Smooth muscle cell (in vitro differentiated cells): ENCODE results near the gene ZNF726. TPM values are rescaled to one million over a fixed set of nuclear protein-coding genes. Genes with fewer than 3 reads are reported as not detected.
"Not testable (repeated sequence)": the region's sequence is repeated elsewhere in the genome, so short reads cannot be mapped to it uniquely, and the experiment has no call there.

ENCODE experiments used
- DNase-seq: peaks from one replicate; lab custom pipeline; 2025; ENCODE audit not compliant: unreplicated experiment; lab: John Stamatoyannopoulos, UW
- H2AFZ ChIP-seq: fragments of 200-600 bp; sonication (generic); 2 replicates; pipeline ENCODE4 v1.6.0; 2016; ENCODE audit warnings: antibody characterized with exemption, low read depth, mild to moderate bottlenecking
- H3F3A ChIP-seq: fragments of 200-600 bp; sonication (generic); 2 replicates; pipeline ENCODE4 v1.6.0; 2017; ENCODE audit warnings: antibody characterized with exemption, low read depth
- H3K27ac ChIP-seq: fragments of 200-600 bp; sonication (generic); 2 replicates; pipeline ENCODE4 v1.5.1; 2016; ENCODE audit warnings: low read depth, mild to moderate bottlenecking
- H3K27me3 ChIP-seq: fragments of 200-600 bp; sonication (generic); 2 replicates; pipeline ENCODE4 v1.6.1; 2016; ENCODE audit warnings: low read depth, mild to moderate bottlenecking
- H3K36me3 ChIP-seq: fragments of 200-600 bp; sonication (generic); 2 replicates; pipeline ENCODE4 v1.5.1; 2016; ENCODE audit warnings: low read depth
- H3K4me1 ChIP-seq: fragments of 200-600 bp; sonication (generic); 2 replicates; pipeline ENCODE4 v1.5.1; 2016; ENCODE audit warnings: low read depth
- H3K4me2 ChIP-seq: fragments of 200-600 bp; sonication (generic); 2 replicates; pipeline ENCODE4 v1.6.0; 2016; ENCODE audit warnings: mild to moderate bottlenecking
- H3K4me3 ChIP-seq: fragments of 200-600 bp; sonication (generic); 2 replicates; pipeline ENCODE4 v1.5.1; 2016; ENCODE audit warnings: mild to moderate bottlenecking
- H3K79me2 ChIP-seq: fragments of 200-600 bp; sonication (generic); 2 replicates; pipeline ENCODE4 v1.6.0; 2016; ENCODE audit warnings: low read depth, mild to moderate bottlenecking
- H3K9ac ChIP-seq: fragments of 200-600 bp; sonication (generic); 2 replicates; pipeline ENCODE4 v1.6.0; 2016; ENCODE audit warnings: low read depth
- H3K9me3 ChIP-seq: fragments of 200-600 bp; sonication (generic); replicated peaks from 2 replicates; pipeline ENCODE4 v1.5.1; 2016; ENCODE audit warnings: low read depth
- H4K20me1 ChIP-seq: fragments of 200-600 bp; sonication (generic); 2 replicates; pipeline ENCODE4 v1.6.0; 2016; ENCODE audit warnings: low read depth
- CTCF ChIP-seq: fragments of 200-600 bp; sonication (generic); IDR thresholded peaks from 2 replicates; pipeline ENCODE4 v1.5.1; 2017; ENCODE audit warnings: borderline replicate concordance, mild to moderate bottlenecking, antibody characterized with exemption; ENCODE audit not compliant: insufficient read depth, poor library complexity, severe bottlenecking
- WGBS: methylation state at CpG from one replicate; pipeline ENCODE4 v1.1.7; 2016; ENCODE audit warnings: low lambda C conversion rate; 5-methylcytosine and 5-hydroxymethylcytosine counted together
- polyA plus RNA-seq: library from polyadenylated mRNA; unstranded; fragments of >200 nt; fragmentation: Nextera tagmentation; extraction: Ambion mirVana; gene quantifications from 2 replicates; pipeline ENCODE4 v1.2.1, GENCODE V29; 2016
- total RNA-seq: library from RNA; depleted of rRNA; stranded (reverse); fragments of >200 nt; gene quantifications from 2 replicates; pipeline ENCODE4 v1.2.3, GENCODE V29; 2014

The ZNF726 gene
- total and polyA plus RNA-seq, 2 experiments from 2014 or later = not detected

- no peaks in the 10 kb centered on the region for H4K20me1 ChIP-seq
- no peak for TF ChIP-seq CTCF
Observed at GRCh38 chr19:23872282-23872919, 42.3 kb upstream of the ZNF726 start.

GRCh38 chr19:23876261-23876660 lies 38.4 kb upstream of the ZNF726 start:
- H3K27ac ChIP-seq = no peak overlapping the region
- no peak for TF ChIP-seq CTCF
- H3K9ac ChIP-seq = no peak overlapping the region
- 72% methylated on average over 12 of the region's 12 CpGs for WGBS
- H3K36me3 ChIP-seq = no peaks in the 10 kb centered on the region
- no peak overlapping the region for H2AFZ ChIP-seq
- no peaks in the 10 kb centered on the region for H3K4me1 ChIP-seq
- H3K27me3 ChIP-seq = no peaks in the 10 kb centered on the region
- H3K4me2 ChIP-seq = no peak overlapping the region
- DNase-seq = no peak
- no peaks in the 10 kb centered on the region for H3F3A ChIP-seq
- H3K4me3 ChIP-seq = no peak overlapping the region
- no peaks in the 10 kb centered on the region for H3K79me2 ChIP-seq
- H3K9me3 ChIP-seq = no peaks in the 10 kb centered on the region
- no peaks in the 10 kb centered on the region for H4K20me1 ChIP-seq

More at GRCh38 chr19:23872282-23872919, 42.3 kb upstream of the ZNF726 start:
- Histone ChIP-seq H3K4me3 (no peak overlapping the region), H3F3A (no peaks in the 10 kb centered on the region), H3K9me3 (no peaks in the 10 kb centered on the region), H3K27ac (no peak overlapping the region), H3K36me3 (no peaks in the 10 kb centered on the region), H3K79me2 (no peaks in the 10 kb centered on the region), H3K4me1 (no peaks in the 10 kb centered on the region), H3K9ac (no peak overlapping the region), H3K27me3 (no peaks in the 10 kb centered on the region), H2AFZ (no peak overlapping the region), H3K4me2 (no peak overlapping the region)
- DNase-seq = no peak
- 71% methylated on average over 1 of the region's 1 CpG for WGBS

- H3K27ac ChIP-seq, H3K4me2 ChIP-seq, H3K79me2 ChIP-seq, DNase-seq, H3K9ac ChIP-seq, H3K4me3 ChIP-seq, H2AFZ ChIP-seq, H3K4me1 ChIP-seq, H3K36me3 ChIP-seq, H3F3A ChIP-seq, H3K9me3 ChIP-seq, H4K20me1 ChIP-seq, H3K27me3 ChIP-seq: not testable (repeated sequence)
- WGBS = 80% methylated on average over 3 of the region's 3 CpGs
Observed at GRCh38 chr19:23876756-23877155, 37.9 kb upstream of the ZNF726 start.

- Histone ChIP-seq H3K9me3 (peaks cover 6% of the 10 kb centered on the region), H3K36me3 (no peaks in the 10 kb centered on the region), H3K27ac (no peak overlapping the region), H3K4me3 (no peak overlapping the region), H3K4me1 (no peaks in the 10 kb centered on the region), H2AFZ (no peak overlapping the region), H3F3A (no peaks in the 10 kb centered on the region), H3K9ac (no peak overlapping the region), H3K27me3 (no peaks in the 10 kb centered on the region), H4K20me1 (no peaks in the 10 kb centered on the region), H3K79me2 (no peaks in the 10 kb centered on the region), H3K4me2 (no peak overlapping the region)
- DNase-seq = no peak
- TF ChIP-seq CTCF = no peak
- WGBS = 78% methylated on average over 5 of the region's 5 CpGs
Observed at GRCh38 chr19:23882493-23882892, 32.2 kb upstream of the ZNF726 start.
